Right lobe of liver (tissue), 6 donors: Measurements from ENCODE around the gene HDAC9. TPM values are rescaled to one million over a fixed set of nuclear protein-coding genes. Genes with fewer than 3 reads are reported as not detected.
"Not testable (repeated sequence)": the region's sequence is repeated elsewhere in the genome, so short reads cannot be mapped to it uniquely, and the experiment has no call there.

ENCODE experiments used
- ATAC-seq, 4 donors: fragments of 200-7000 bp; cut with Tn5 transposase; one replicate each; pipeline ENCODE4 v1.9.1; 2020; ENCODE audit warnings: mild to moderate bottlenecking in 4 of 4, moderate library complexity in 4 of 4
- DNase-seq, 3 donors: peaks; one replicate each; pipeline ENCODE4 v3.0.0-alpha.2; 2020
- H3K27ac ChIP-seq, 3 donors: fragments of 200-600 bp; one replicate each; pipeline ENCODE4 v1.8.0; 2022
- H3K27me3 ChIP-seq, 2 donors: fragments of 200-600 bp; one replicate each; pipeline ENCODE4 v1.8.0; 2022
- H3K36me3 ChIP-seq, 4 donors: fragments of 200-600 bp; sonication (generic) in 1 of 4; one replicate each; pipeline versions ENCODE4 v1.5.1 to v1.8.0; 2017 to 2022; ENCODE audit warnings: control low read depth in 1 of 4
- H3K4me1 ChIP-seq, 4 donors: fragments of 200-600 bp; sonication (generic) in 1 of 4; one replicate each; pipeline versions ENCODE4 v1.5.1 to v1.8.0; 2017 to 2022; ENCODE audit warnings: control low read depth in 1 of 4
- H3K4me3 ChIP-seq, 3 donors: fragments of 200-600 bp; one replicate each; pipeline ENCODE4 v1.8.0; 2022
- H3K9me3 ChIP-seq, 4 donors: fragments of 200-600 bp; sonication (generic) in 1 of 4; one replicate each; pipeline versions ENCODE4 v1.5.1 to v1.8.0; 2017 to 2022; ENCODE audit warnings: control low read depth in 1 of 4
- POLR2A ChIP-seq: fragments of 450-650 bp; IDR thresholded peaks from one replicate; pipeline ENCODE4 v1.6.1; 2017; ENCODE audit warnings: antibody characterized with exemption, mild to moderate bottlenecking
- WGBS: methylation state at CpG from one replicate; pipeline ENCODE4 v1.1.6; 2018; ENCODE audit warnings: low coverage, low lambda C conversion rate; ENCODE audit not compliant: insufficient coverage; ENCODE audit errors: missing lambda C conversion rate; 5-methylcytosine and 5-hydroxymethylcytosine counted together
- intact Hi-C, 2 donors: fragments of 100-400 bp; cut with DNase I; formaldehyde crosslinking; loops; one replicate each; pipeline versions ENCODE4 v1.11.2 to v1.14.1; 2022
- small RNA-seq, 2 experiments: library from RNA; depleted of rRNA; stranded (forward); fragments of <200 nt; gene quantifications; one replicate each; pipeline ENCODE3, GENCODE V24; 2016
- total RNA-seq, 6 experiments: library from RNA; depleted of rRNA in 2 of 6; stranded (reverse); fragments of >200 nt in 2 of 6; fragmentation: NEBNext Ultra II Directional in 3 of 6; extraction: Animal tissue kit (Norgen Biotek cat#: 25700) in 3 of 6; gene quantifications; one replicate each; pipeline versions ENCODE4 v1.1.0 to v1.2.4, GENCODE V29; 2016 to 2023
- TF ChIP-seq, protein P1 (sequence below), 4 donors: fragments of 200-600 bp in 3 of 4; fragments of 450-650 bp in 1 of 4; IDR thresholded peaks; one replicate each; pipeline versions ENCODE4 v1.5.1 to v1.8.0; 2016 to 2022; ENCODE audit warnings: antibody characterized with exemption in 4 of 4, mild to moderate bottlenecking in 2 of 4
- donor health status: DM: no; HTN: yes; CAD: no.
- donor health status: DM: no; HTN: no; CAD: no.
- donor health status: DM: no; HTN: no; CAD: no.
- donor health status: DM: no; HTN: yes; CAD: no.
- donor health status: DM: no; HTN: yes; CAD: no.

Gene HDAC9
- total RNA-seq, 6 experiments from 2014 or later: 1.0 to 4.1 (median 2.5) TPM

DNA sequence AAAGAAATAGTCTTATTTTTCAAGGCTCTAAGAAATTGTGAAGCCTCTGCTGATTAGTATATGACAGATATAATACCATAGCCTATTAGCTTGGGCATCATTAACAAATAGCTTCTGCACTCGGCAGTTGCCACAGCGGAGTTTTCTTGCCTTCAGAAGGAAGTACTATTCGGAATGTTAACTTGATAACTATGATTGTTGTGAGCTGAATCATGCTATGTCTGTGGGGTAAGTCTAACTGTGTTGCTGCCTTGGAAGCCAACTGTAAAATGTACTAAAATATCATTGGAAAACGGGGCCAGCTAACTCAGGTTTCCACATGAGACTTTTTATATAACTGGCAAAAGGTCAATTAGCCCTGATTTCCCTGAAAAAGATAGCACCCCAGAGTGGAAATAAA lies 528.7 kb downstream of the HDAC9 start:
- Histone ChIP-seq H3K27me3 (no peaks in the 10 kb centered on the region), H3K9me3 (no peaks in the 10 kb centered on the region), H3K4me1 (no peaks in the 10 kb centered on the region), H3K4me3 (no peak overlapping the region), H3K36me3 (no peaks in the 10 kb centered on the region), H3K27ac (no peak overlapping the region)
- TF ChIP-seq, protein P1, sequence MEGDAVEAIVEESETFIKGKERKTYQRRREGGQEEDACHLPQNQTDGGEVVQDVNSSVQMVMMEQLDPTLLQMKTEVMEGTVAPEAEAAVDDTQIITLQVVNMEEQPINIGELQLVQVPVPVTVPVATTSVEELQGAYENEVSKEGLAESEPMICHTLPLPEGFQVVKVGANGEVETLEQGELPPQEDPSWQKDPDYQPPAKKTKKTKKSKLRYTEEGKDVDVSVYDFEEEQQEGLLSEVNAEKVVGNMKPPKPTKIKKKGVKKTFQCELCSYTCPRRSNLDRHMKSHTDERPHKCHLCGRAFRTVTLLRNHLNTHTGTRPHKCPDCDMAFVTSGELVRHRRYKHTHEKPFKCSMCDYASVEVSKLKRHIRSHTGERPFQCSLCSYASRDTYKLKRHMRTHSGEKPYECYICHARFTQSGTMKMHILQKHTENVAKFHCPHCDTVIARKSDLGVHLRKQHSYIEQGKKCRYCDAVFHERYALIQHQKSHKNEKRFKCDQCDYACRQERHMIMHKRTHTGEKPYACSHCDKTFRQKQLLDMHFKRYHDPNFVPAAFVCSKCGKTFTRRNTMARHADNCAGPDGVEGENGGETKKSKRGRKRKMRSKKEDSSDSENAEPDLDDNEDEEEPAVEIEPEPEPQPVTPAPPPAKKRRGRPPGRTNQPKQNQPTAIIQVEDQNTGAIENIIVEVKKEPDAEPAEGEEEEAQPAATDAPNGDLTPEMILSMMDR (IDR thresholded peaks at IDR 0.05): no peak
- TF ChIP-seq POLR2A: no peak
- intact Hi-C loops: no loop called here
- ATAC-seq (no peak), DNase-seq (no peak)
- 22% methylated on average over 4 of the region's 4 CpGs for WGBS

DNA sequence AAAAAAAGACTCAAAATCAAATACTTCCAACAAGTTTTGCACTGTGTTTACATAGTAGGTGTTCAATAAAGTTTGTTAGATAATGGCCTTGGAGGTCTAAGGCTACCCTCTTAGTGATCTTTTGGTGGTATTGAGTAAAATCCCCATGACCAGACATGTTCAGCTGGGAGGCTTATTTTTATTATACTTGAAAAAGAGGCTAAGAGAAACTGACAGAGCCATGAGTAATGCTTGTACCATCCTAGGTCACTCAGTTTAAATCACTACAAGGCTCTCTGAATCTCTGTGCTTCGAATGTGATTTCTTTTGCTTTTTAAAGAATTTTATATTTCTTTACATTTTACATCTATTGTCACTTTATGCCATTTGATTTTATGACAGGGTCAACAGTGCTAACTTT lies 531.3 kb downstream of the HDAC9 start:
- Histone ChIP-seq H3K4me3 (no peak overlapping the region), H3K4me1 (no peaks in the 10 kb centered on the region), H3K27me3 (no peaks in the 10 kb centered on the region), H3K36me3 (no peaks in the 10 kb centered on the region), H3K27ac (no peak overlapping the region), H3K9me3 (no peaks in the 10 kb centered on the region)
- ATAC-seq (no peak), DNase-seq (no peak)
- intact Hi-C loops: no loop called here
- 33% methylated on average over 1 of the region's 1 CpG for WGBS
- TF ChIP-seq POLR2A: no peak
- TF ChIP-seq, protein P1 (IDR thresholded peaks at IDR 0.05): no peak

DNA sequence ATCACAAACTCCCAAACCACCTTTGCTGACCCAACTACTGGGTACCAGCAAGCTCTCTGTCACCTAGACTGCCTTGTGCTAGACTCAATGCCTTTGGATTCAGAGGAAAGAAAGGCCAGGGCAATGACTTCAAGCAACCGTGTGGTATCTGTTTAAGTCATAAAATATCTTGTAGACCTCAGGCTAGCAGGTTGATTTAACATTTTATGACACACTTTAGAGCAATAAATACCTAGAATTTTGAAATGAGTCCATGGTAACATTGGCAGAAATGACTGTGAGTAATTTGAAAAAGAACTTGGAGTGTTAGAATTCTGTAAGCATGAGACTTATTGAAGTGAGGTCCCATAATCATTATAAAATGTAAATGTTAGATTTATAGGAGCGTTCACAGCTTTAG lies 534.7 kb downstream of the HDAC9 start:
- H3K9me3 ChIP-seq: no peaks in the 10 kb centered on the region
- intact Hi-C loops: no loop called here
- ATAC-seq: no peak
- TF ChIP-seq, protein P1 (IDR thresholded peaks at IDR 0.05): no peak
- TF ChIP-seq POLR2A: no peak
- no peaks in the 10 kb centered on the region for H3K36me3 ChIP-seq
- H3K27ac ChIP-seq: no peak overlapping the region
- 55% methylated on average over 2 of the region's 2 CpGs for WGBS
- H3K4me3 ChIP-seq: no peak overlapping the region
- no peak for DNase-seq
- no peaks in the 10 kb centered on the region for H3K4me1 ChIP-seq
- no peaks in the 10 kb centered on the region for H3K27me3 ChIP-seq

DNA sequence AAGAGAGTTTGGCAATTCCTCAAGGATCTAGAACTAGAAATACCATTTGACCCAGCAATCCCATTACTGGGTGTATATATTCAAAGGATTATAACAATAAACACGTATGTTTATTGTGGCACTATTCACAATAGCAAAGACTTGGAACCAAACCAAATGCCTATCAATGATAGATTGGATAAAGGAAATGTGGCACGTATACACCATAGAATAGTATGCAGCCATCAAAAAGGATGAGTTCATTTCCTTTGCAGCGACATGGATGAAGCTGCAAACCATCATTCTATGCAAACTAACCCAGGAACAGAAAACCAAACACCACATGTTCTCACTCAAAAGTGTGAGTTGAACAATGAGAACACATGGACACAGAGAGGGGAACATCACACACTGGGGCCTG lies 537.4 kb downstream of the HDAC9 start:
- H3K4me1 ChIP-seq, ATAC-seq, intact Hi-C loops, H3K4me3 ChIP-seq, DNase-seq, H3K27ac ChIP-seq, H3K9me3 ChIP-seq, H3K36me3 ChIP-seq, H3K27me3 ChIP-seq: not testable (repeated sequence)
- 71% methylated on average over 3 of the region's 3 CpGs for WGBS

DNA sequence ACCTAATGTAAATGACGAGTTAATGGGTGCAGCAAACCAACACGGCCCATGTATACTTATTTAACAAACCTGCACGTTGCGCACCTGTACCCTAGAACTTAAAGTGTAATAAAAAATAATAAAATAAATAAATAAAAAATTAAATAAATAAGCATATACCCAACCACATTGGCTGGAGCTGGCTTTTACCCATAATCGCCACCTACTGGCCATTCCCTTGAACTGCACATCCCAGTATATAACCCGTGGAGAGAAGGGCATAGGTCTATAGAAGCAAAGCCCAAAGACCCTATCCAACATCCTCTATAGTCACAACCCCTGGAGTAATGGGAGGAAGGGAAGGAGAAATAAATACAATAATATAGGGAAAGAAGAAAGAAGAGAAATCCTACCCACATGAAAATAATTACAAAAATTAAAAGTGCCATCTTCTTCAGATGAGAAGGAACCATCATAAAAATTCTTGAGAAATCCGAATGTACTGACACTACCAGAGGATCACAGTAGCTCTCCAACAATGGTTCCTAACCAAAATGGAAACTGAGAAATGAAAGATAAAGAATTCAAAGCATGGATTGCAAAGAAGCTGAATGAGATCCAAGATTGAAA lies 556.3 kb downstream of the HDAC9 start:
- no peaks in the 10 kb centered on the region for H3K9me3 ChIP-seq
- no peak for DNase-seq
- ATAC-seq: peak; percentile 59 to 65 (median 62)
- H3K36me3 ChIP-seq: no peaks in the 10 kb centered on the region
- TF ChIP-seq, protein P1 (IDR thresholded peaks at IDR 0.05): peak; percentile 37 to 80 (median 74)
- no peak for TF ChIP-seq POLR2A
- WGBS: 54% methylated on average over 7 of the region's 7 CpGs
- no peaks in the 10 kb centered on the region for H3K27me3 ChIP-seq
- intact Hi-C loops: no loop called here
- no peak overlapping the region for H3K4me3 ChIP-seq
- H3K27ac ChIP-seq: no peak overlapping the region
- no peaks in the 10 kb centered on the region for H3K4me1 ChIP-seq

Small RNA genes lying within 50 kb of the gene (small RNA-seq; reads per million reads assigned to genes)
- gene RN7SKP266: 0 reads per million in 2 experiments
